GM12873 (cell line): ENCODE data around the gene SRSF9.
A peak's percentile ranks its signal among the peaks of the same experiment; 100 is the strongest.

Source experiments
- TF ChIP-seq, protein P1 (sequence below): IDR thresholded peaks from 2 replicates; pipeline ENCODE4 v1.5.1; 2012; ENCODE audit warnings: low read depth, mild to moderate bottlenecking, moderate library complexity, low read length, control low read depth; ENCODE audit not compliant: insufficient read depth; ENCODE audit errors: missing control alignments

The SRSF9 gene

DNA sequence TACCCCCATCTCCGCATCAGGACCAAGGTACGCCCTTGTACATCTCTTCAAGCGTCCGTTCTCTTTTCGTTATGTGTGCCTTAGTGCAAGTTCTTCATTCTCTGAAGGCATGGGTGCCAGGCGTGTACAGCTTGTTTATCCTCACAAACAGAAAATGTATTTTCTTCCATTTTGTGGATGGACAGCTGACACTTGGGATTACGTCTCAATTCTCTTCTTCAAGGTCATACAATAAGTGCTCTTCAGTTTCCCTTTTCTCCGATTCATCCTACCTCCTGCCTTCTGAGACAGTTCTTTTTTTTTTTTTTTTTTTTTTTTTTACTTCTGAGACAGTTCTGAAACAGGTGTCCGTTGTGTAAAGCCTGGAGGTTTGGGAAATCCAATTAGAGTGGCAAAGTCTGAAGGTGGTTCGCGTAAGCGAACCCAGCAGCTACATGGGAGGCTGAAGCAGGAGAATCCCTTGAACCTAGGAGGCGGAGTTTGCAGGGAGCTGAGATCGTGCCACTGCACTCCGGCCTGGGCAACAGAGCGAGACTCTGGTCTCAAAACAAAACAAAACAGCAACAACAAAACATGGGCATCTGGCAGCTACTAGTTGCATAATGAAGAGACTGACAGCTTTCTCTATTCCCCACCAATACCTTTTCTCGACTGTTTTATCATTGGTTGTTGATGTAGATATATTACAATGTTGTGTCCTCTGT is 30.9 kb downstream of the SRSF9 start:
- TF ChIP-seq, protein P1, sequence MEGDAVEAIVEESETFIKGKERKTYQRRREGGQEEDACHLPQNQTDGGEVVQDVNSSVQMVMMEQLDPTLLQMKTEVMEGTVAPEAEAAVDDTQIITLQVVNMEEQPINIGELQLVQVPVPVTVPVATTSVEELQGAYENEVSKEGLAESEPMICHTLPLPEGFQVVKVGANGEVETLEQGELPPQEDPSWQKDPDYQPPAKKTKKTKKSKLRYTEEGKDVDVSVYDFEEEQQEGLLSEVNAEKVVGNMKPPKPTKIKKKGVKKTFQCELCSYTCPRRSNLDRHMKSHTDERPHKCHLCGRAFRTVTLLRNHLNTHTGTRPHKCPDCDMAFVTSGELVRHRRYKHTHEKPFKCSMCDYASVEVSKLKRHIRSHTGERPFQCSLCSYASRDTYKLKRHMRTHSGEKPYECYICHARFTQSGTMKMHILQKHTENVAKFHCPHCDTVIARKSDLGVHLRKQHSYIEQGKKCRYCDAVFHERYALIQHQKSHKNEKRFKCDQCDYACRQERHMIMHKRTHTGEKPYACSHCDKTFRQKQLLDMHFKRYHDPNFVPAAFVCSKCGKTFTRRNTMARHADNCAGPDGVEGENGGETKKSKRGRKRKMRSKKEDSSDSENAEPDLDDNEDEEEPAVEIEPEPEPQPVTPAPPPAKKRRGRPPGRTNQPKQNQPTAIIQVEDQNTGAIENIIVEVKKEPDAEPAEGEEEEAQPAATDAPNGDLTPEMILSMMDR, result no peak

DNA sequence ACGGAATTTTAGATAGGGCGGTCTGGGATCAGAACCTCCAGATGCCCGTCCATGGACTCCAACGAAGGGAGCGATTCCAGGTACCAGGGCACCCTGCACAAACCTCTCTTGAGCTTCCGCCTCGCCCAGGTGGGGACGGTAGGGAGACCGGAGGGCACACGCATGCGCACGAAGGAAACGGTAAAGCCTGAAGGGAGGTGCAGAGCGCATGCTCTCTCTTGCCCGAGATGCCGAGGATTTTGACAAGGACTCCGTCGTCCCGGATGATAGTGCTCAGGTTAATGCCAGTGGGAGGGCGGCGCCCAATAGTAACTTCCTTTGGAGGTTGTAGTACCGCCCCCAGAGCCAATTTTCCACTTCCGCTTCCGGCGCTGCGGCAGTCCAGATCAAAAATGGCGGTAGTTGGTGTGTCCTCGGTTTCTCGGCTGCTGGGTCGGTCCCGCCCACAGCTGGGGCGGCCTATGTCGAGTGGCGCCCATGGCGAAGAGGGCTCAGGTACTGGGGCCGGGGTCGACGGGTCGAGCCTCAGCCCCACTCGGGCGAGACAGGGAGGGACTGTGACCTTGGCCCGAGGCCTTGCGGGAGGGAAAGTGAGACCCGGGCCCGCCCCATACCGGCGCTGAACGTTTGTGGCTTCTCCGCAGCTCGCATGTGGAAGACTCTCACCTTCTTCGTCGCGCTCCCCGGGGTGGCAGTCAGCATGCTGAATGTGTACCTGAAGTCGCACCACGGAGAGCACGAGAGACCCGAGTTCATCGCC is 31.6 kb downstream of the SRSF9 start, which contains the start of gene COX6A1:
TSS of gene COX6A1 (plus strand) at position 379 of the 760 bp plus-strand sequence. CDS start at position 393, 14 bp downstream.
- TF ChIP-seq, protein P1, result peak; percentile 28

DNA sequence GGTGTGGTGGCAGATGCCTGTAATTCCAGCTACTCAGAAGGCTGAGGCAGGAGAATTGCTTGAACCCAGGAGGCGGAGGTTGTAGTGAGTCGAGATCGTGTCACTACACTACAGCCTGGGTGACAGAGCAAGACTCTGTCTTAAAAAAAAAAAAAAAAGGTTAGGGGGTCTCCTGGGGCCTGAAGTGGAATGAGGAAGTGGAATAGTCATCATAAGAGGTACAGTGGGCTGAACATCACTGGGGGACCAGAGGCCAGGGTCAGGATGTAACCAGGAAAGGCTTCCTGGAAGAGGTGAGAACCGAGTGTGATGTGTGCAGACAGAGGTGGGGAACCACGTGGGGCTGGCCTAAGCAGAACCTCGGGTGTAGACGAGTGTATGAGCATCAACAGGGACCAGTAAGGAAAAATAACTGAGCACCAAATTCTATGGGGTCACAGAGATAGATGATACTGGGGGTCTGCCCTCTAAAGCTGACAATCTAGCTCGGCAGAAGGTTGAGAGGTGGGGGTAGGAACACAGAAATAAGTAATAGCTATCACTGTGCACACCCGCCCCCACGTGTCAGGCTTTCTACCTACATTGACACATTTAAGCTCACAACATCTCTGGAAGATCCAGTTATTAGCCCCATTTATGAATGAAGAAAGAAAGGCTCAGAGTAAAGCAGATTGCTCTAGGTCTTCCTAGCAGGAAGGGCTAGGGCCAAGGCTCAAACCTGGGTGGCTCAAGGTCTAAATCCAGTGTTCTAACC is 36.6 kb downstream of the SRSF9 start:
- TF ChIP-seq, protein P1, result no peak

DNA sequence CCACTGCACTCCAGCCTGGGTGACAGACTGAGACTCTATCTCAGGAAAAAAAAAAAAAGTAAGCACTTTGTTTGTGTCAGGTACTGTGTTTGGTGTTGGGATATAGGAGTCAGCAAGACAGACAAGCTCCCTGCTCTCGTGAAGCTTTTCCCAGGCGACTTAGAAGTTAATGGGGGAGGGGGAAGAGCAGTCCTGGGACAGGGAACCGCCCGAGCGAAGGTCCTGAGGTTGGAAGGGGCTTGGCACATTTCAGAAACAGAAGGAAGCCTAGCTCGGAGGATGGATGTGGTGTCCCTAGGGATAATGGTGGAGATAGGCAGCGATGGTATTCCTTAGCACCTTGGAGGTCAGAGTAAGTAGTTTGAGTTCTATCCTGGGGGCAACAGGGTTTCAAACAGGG is 40.2 kb downstream of the SRSF9 start:
- TF ChIP-seq, protein P1, result no peak

DNA sequence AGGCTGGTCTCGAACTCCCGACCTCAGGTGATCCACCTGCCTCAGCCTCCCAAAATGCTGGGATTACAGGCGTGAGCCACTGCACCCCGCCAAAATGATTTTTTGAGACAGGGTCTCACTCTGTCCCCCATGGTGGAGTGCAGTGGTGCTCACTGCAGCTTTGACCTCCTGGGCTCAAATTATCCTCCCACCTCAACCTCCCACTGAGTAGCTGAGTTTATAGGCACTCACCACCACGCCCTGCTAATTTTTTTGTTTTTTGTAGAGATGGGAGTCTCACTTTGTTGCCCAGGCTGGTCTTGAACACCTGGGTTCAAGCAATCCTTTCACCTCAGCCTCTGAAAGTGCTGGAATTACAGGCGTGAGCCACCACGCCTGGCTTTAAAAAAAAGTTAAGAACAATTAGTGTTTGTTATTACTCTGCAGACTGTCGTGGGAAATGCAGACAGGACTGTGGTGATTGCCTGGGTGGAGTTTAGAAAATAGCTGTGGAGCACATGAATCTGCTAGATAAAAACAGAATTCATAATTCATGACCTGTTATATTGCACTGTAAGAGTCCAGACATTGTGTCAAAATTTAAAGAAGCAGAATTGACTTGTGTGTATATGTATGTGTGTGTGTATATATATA is 40.8 kb downstream of the SRSF9 start:
- TF ChIP-seq, protein P1, result no peak

DNA sequence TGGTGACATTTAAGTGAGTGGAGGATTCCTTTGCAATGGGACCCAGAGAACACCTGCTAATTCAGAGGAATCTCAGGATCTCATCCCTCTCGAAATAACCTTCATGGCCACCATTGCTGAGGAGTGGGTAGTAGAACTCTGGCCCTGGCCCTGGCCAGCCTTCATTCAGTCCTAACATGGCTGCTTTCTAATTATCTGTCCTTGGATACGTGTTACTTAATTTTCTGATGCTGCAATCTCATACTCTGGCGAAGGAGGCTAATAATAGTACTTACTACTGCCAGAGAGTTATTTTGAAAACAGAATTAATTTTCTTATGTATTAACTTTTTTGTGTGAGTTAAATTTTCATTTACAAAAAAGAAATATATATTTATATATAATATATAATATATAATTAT is 43.8 kb downstream of the SRSF9 start:
- TF ChIP-seq, protein P1, result no peak
